Measurements from ENCODE around the gene RAD51B.

DNA sequence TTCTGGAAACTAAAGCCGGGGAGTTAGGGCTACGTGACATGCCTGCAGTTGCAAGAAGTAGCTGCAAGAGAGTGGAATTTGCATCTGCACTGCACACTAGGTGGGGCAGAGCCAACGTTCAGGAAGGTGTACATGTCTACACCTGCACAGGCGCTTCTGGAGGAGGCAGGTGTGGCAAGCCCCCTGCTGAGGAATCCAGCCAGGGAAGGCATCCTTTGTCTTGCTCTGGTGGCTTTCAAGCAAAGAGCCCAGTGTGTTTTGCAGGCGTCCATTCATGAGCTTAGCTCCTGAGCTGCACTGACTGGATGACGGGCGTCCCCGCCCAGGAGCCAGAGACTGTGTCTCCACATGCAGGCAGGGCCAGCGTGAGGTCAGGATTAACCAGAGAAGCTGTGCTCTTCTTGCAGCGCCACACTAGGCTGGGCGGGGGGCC lies 856.9 kb downstream of the RAD51B start:
- TF ChIP-seq POLR2AphosphoS5 (IDR thresholded peaks at IDR 0.05; ENCODE audit: low read depth, low read length) (no peak), TAF1 (IDR thresholded peaks at IDR 0.05; ENCODE audit: borderline replicate concordance, low read depth, low read length) (no peak), POLR2A (IDR thresholded peaks at IDR 0.05; ENCODE audit: low read depth, low read length) (no peak)

Measured in GM12892 (cell line).